Measurements from ENCODE around the gene IQSEC3. TPM values are rescaled to one million over a fixed set of nuclear protein-coding genes. Genes with fewer than 3 reads are reported as not detected.

IQSEC3 gene
- total RNA-seq, 1 donor from 2014 or later, result not detected

DNA sequence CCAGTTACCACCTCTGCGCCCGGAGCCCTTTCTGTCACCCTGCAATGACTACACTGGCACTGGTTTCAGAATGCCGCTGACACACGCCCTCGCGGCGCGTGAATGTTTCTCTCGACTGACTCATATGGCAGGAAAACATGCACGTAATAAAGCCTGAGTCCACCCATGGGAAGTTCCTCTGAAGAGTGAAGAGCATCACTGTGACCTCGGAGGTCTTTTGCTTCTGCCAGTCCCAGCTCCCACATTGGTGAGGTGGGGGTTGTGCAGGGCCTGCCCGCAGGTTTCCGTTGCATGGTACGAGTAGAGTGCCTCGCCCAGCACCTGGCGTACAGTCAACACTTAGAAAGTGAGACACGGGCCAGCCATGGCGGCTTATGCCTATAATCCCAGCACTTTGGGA, 158.4 kb downstream of the IQSEC3 start:
- POLR2A ChIA-PET, result no interaction called here
- Mint-ChIP-seq H3K9me3 (no peaks in the 10 kb centered on the region), H3K27ac (no peak overlapping the region), H3K4me1 (no peaks in the 10 kb centered on the region), H3K36me3 (ENCODE audit: low read depth) (no peaks in the 10 kb centered on the region), H3K4me3 (no peak overlapping the region), H3K27me3 (peaks cover 16% of the 10 kb centered on the region)
- TF ChIP-seq, protein P1, sequence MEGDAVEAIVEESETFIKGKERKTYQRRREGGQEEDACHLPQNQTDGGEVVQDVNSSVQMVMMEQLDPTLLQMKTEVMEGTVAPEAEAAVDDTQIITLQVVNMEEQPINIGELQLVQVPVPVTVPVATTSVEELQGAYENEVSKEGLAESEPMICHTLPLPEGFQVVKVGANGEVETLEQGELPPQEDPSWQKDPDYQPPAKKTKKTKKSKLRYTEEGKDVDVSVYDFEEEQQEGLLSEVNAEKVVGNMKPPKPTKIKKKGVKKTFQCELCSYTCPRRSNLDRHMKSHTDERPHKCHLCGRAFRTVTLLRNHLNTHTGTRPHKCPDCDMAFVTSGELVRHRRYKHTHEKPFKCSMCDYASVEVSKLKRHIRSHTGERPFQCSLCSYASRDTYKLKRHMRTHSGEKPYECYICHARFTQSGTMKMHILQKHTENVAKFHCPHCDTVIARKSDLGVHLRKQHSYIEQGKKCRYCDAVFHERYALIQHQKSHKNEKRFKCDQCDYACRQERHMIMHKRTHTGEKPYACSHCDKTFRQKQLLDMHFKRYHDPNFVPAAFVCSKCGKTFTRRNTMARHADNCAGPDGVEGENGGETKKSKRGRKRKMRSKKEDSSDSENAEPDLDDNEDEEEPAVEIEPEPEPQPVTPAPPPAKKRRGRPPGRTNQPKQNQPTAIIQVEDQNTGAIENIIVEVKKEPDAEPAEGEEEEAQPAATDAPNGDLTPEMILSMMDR (IDR thresholded peaks at IDR 0.05), result no peak
- CTCF ChIA-PET, result no interaction called here
- DNase-seq (no peak), ATAC-seq (ENCODE audit: low read depth) (no peak)
- intact Hi-C loops (cut with micrococcal nuclease), result no loop called here

DNA sequence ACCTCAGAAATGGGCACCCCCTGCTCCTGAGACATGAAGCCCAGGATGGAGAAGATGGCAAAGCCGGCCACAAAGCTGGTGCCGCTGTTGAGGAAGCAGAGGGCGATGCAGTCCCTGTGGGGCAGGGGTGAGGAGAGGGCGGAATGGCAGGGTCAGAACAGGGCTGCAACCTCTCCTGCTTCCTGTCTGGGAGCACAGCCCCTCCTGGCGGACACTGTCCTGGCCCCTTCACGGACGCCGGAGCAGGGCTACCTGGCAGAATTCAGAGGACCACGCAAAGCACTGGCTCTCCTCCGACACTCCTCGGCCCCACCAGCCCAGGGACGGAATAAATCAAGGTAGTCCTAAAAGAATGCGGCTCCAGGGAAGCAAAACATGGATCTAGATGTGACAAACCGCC, 159.8 kb downstream of the IQSEC3 start:
- H3K27me3 Mint-ChIP-seq, result peaks cover 16% of the 10 kb centered on the region
- POLR2A ChIA-PET, result no interaction called here
- no peak overlapping the region for H3K4me3 Mint-ChIP-seq

DNA sequence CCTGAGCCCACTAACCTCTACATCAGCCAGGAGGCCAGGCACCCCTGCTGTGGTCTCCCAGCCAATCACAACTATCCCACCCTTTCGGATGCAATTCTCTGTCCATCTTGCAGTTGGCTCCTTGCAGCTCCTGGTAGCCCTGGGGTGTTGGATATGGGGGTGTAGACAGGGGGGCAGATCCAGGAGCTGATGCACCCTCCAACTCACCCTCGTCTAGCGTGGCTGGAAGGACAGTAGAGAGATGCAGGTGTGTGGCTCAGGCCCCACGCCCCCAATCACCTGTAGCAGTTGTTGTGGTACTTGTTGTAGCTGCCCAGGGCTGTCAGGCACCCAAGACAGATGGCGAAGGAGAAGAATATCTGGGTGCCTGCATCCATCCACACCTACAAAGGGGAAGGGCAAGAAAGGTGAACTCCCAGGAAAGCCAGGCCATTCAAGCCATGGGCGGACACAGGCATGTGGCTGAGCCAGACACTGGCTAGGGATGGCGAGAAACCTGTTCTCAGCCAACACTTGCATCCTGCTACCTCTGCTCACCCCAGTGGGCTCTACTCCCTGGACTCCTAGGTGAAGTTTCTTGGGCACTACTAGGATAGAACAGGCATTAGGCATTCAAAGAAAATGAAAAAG, 160.8 kb downstream of the IQSEC3 start:
- Mint-ChIP-seq H3K9me3 (no peaks in the 10 kb centered on the region), H3K27ac (no peak overlapping the region), H3K36me3 (ENCODE audit: low read depth) (no peaks in the 10 kb centered on the region), H3K4me3 (no peak overlapping the region), H3K27me3 (peaks cover 16% of the 10 kb centered on the region), H3K4me1 (no peaks in the 10 kb centered on the region)
- POLR2A ChIA-PET, result no interaction called here
- DNase-seq, result no peak
- intact Hi-C loops (cut with micrococcal nuclease), result no loop called here
- TF ChIP-seq, protein P1 (IDR thresholded peaks at IDR 0.05), result no peak
- CTCF ChIA-PET, result no interaction called here
- ATAC-seq (ENCODE audit: low read depth), result no peak

More for the DNA sequence above, 159.8 kb downstream of the IQSEC3 start:
- Mint-ChIP-seq H3K27ac (no peak overlapping the region), H3K9me3 (no peaks in the 10 kb centered on the region), H3K36me3 (ENCODE audit: low read depth) (no peaks in the 10 kb centered on the region), H3K4me1 (no peaks in the 10 kb centered on the region)
- DNase-seq (no peak), ATAC-seq (ENCODE audit: low read depth) (no peak)
- intact Hi-C loops (cut with micrococcal nuclease), result no loop called here
- CTCF ChIA-PET, result no interaction called here
- TF ChIP-seq, protein P1 (IDR thresholded peaks at IDR 0.05), result no peak

Other genes starting within 250 kb of the IQSEC3 start
- gene SLC6A12, start 147.4 kb downstream of the IQSEC3 start, total RNA-seq, result not detected in 2 replicates
- 0.38 TPM in 1 of 2 replicates, not detected in the other for gene SLC6A13, start 196.1 kb downstream of the IQSEC3 start, total RNA-seq

All from activated B cell treated with CpG ODN at 0.5 μM for 24 hours (primary cell).